Transverse colon (tissue), 4 donors: ENCODE measurements around the gene FYB1. TPM values are rescaled to one million over a fixed set of nuclear protein-coding genes. Genes with fewer than 3 reads are reported as not detected.

ENCODE experiments used
- DNase-seq: peaks from one replicate; pipeline ENCODE4 v3.0.0-alpha.2; 2019
- H3K27ac ChIP-seq, 4 donors: fragments of 200-600 bp; sonication (generic); 2 replicates each; pipeline ENCODE4 v1.5.1; 2016 to 2018; ENCODE audit warnings: inconsistent platforms in 4 of 4
- H3K27me3 ChIP-seq: fragments of 200-600 bp; sonication (generic); 2 replicates; pipeline ENCODE4 v1.5.1; 2017; ENCODE audit warnings: inconsistent platforms
- H3K36me3 ChIP-seq, 4 donors: fragments of 200-600 bp; sonication (generic); 2 replicates each; pipeline ENCODE4 v1.5.1; 2017 to 2019; ENCODE audit warnings: inconsistent platforms in 4 of 4
- H3K4me1 ChIP-seq, 4 donors: fragments of 200-600 bp; sonication (generic); 2 replicates each; pipeline ENCODE4 v1.5.1; 2017 to 2020; ENCODE audit warnings: inconsistent platforms in 4 of 4
- H3K4me3 ChIP-seq, 4 donors: fragments of 200-600 bp; sonication (generic); 1 replicate in 1 of 4; 2 replicates in 3 of 4; pipeline versions ENCODE4 v1.5.1 to v1.6.1; 2017 to 2019; ENCODE audit warnings: inconsistent platforms in 4 of 4
- H3K9me3 ChIP-seq, 2 donors: fragments of 200-600 bp; sonication (generic); 2 replicates each; pipeline ENCODE4 v1.5.1; 2017 to 2019; ENCODE audit warnings: inconsistent platforms in 2 of 2
- EP300 ChIP-seq: sonication (generic); formaldehyde crosslinking; IDR thresholded peaks from one replicate; pipeline ENCODE4 v1.6.1; 2017; ENCODE audit warnings: antibody characterized with exemption, low read depth
- POLR2A ChIP-seq: fragments of 450-650 bp; IDR thresholded peaks from one replicate; pipeline ENCODE4 v1.6.1; 2016; ENCODE audit warnings: antibody characterized with exemption, mild to moderate bottlenecking, moderate library complexity
- POLR2AphosphoS5 ChIP-seq, 3 donors: sonication (generic); formaldehyde crosslinking; IDR thresholded peaks; one replicate each; pipeline ENCODE4 v1.6.1; 2016; ENCODE audit warnings: antibody characterized with exemption in 3 of 3
- WGBS, 2 donors: methylation state at CpG; one replicate each; pipeline ENCODE4 v1.1.5; 2018; ENCODE audit warnings: low coverage in 1 of 2; 5-methylcytosine and 5-hydroxymethylcytosine counted together
- in situ Hi-C, 4 donors: fragments of 200-750 bp; cut with MboI; loops; one replicate each; pipeline versions ENCODE4 v1.15.0 to v1.15.1; 2017; ENCODE audit warnings: low sequenced_read_pairs in 3 of 4, low pct_ligation_motif_present in 1 of 4, low pct_unique_long_range_greater_than_20kb in 1 of 4
- intact Hi-C: fragments of 100-400 bp; cut with DNase I; formaldehyde crosslinking; loops from one replicate; pipeline ENCODE4 v1.15.1; 2023; ENCODE audit warnings: low total_unique reads
- total RNA-seq, 4 donors: library from RNA; depleted of rRNA; stranded (reverse); fragments of >200 nt; gene quantifications; one replicate each; pipeline ENCODE4 v1.1.0, GENCODE V29; 2016
- TF ChIP-seq, protein P1 (sequence below), 5 experiments: fragments of 200-600 bp in 3 of 5; fragments of 450-650 bp in 2 of 5; sonication (generic) in 3 of 5; IDR thresholded peaks; 1 replicate in 2 of 5; 2 replicates in 3 of 5; pipeline ENCODE4 v1.5.1; 2016 to 2017; ENCODE audit warnings: antibody characterized with exemption in 5 of 5, inconsistent platforms in 3 of 5, mild to moderate bottlenecking in 2 of 5, moderate library complexity in 1 of 5

FYB1 gene
- total RNA-seq, 4 donors from 2014 or later, result 6.4 to 38.5 (median 17.5) TPM

DNA sequence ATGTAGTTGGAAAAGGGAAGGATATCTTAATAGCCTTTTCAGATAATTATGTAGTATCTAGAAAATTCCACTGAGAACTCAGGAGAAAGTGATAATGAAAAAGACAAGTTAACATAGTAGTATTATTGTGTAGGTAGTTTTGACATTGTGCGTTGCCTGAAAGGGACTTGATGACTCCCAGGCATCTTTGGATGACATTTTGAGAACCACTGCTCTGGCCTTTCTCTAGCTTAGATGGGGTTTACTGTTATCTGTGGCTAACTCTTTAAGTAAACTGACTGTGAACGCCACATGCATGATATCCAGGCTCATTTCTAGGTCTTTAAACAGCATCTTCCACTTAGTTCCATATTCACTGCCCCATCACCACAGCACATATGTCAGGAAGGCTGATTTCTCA, 14.4 kb upstream of the FYB1 start:
- WGBS, 2 donors, result 71% methylated on average over 2 of the region's 2 CpGs
- no peaks in the 10 kb centered on the region for H3K36me3 ChIP-seq
- intact Hi-C loops, result no loop called here
- no peak for TF ChIP-seq POLR2A
- DNase-seq, result no peak
- H3K27me3 ChIP-seq, result no peaks in the 10 kb centered on the region
- H3K4me1 ChIP-seq, result peaks cover 0 to 4% (median 0%) of the 10 kb centered on the region in 4 donors
- no peak overlapping the region for H3K27ac ChIP-seq
- H3K4me3 ChIP-seq, result no peak overlapping the region
- in situ Hi-C loops, result no loop called here
- H3K9me3 ChIP-seq, result no peaks in the 10 kb centered on the region

- no peak overlapping the region for H3K4me3 ChIP-seq
- H3K36me3 ChIP-seq, result no peaks in the 10 kb centered on the region
- TF ChIP-seq EP300, result no peak
- TF ChIP-seq POLR2AphosphoS5 (IDR thresholded peaks at IDR 0.05), result no peak
- TF ChIP-seq, protein P1, sequence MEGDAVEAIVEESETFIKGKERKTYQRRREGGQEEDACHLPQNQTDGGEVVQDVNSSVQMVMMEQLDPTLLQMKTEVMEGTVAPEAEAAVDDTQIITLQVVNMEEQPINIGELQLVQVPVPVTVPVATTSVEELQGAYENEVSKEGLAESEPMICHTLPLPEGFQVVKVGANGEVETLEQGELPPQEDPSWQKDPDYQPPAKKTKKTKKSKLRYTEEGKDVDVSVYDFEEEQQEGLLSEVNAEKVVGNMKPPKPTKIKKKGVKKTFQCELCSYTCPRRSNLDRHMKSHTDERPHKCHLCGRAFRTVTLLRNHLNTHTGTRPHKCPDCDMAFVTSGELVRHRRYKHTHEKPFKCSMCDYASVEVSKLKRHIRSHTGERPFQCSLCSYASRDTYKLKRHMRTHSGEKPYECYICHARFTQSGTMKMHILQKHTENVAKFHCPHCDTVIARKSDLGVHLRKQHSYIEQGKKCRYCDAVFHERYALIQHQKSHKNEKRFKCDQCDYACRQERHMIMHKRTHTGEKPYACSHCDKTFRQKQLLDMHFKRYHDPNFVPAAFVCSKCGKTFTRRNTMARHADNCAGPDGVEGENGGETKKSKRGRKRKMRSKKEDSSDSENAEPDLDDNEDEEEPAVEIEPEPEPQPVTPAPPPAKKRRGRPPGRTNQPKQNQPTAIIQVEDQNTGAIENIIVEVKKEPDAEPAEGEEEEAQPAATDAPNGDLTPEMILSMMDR (IDR thresholded peaks at IDR 0.05), result no peak
- no peak for TF ChIP-seq POLR2A
- H3K27me3 ChIP-seq, result no peaks in the 10 kb centered on the region
- intact Hi-C loops, result no loop called here
- in situ Hi-C loops, result no loop called here
- no peak for DNase-seq
- no peak overlapping the region for H3K27ac ChIP-seq
- WGBS, 2 donors, result 49 to 60% methylated on average over 4 of the region's 4 CpGs
- peaks cover 0 to 6% (median under 1%) of the 10 kb centered on the region in 4 donors for H3K4me1 ChIP-seq
- no peaks in the 10 kb centered on the region for H3K9me3 ChIP-seq
Observed at GRCh38 chr5:39231705-39232525, 12.6 kb upstream of the FYB1 start.

DNA sequence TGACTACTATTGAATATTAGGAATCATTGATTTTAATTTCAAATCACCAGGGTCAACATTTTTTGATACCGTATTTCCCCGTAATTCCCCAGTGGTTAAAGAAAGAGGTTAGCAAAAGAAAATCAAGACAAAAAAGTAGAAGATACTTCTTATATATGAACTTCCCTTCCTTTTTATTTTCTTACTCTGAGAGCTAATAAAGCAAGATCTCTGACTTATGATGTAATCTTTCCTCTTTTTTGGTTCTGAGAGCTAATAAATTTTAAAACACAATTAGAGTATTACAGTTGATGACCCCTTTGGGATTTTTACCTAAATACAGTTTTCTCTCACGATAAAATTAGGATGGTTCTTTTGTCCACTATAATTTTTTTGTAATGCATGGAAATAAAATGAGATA, 9.2 kb upstream of the FYB1 start:
- no peak overlapping the region for H3K4me3 ChIP-seq
- no peaks in the 10 kb centered on the region for H3K36me3 ChIP-seq
- peaks cover 0 to 31% (median 13%) of the 10 kb centered on the region in 4 donors for H3K4me1 ChIP-seq
- 83 to 84% methylated on average over 3 of the region's 3 CpGs for WGBS, 2 donors
- in situ Hi-C loops (loop anchor here in 1 of 4 donors (10.0 kb wide), 1 partner anchor 326 kb away; no protein-coding TSS in a partner anchor), intact Hi-C loops (no loop called here)
- no peaks in the 10 kb centered on the region for H3K9me3 ChIP-seq
- TF ChIP-seq, protein P1 (IDR thresholded peaks at IDR 0.05), result no peak
- TF ChIP-seq POLR2AphosphoS5 (IDR thresholded peaks at IDR 0.05) (no peak), POLR2A (no peak), EP300 (no peak)
- no peak overlapping the region for H3K27ac ChIP-seq
- DNase-seq, result no peak
- H3K27me3 ChIP-seq, result no peaks in the 10 kb centered on the region

- DNase-seq, result no peak
- H3K9me3 ChIP-seq, result no peaks in the 10 kb centered on the region
- peaks cover 0 to 29% (median 15%) of the 10 kb centered on the region in 4 donors for H3K4me1 ChIP-seq
- H3K36me3 ChIP-seq, result no peaks in the 10 kb centered on the region
- in situ Hi-C loops, result loop anchor here in 1 of 4 donors (10.0 kb wide), 1 partner anchor 328 kb away; no protein-coding TSS in a partner anchor
- WGBS, 2 donors, result 38 to 54% methylated on average over 1 of the region's 1 CpG
- no peaks in the 10 kb centered on the region for H3K27me3 ChIP-seq
- no peak overlapping the region for H3K4me3 ChIP-seq
- intact Hi-C loops, result no loop called here
- TF ChIP-seq, protein P1 (IDR thresholded peaks at IDR 0.05), result no peak
- TF ChIP-seq POLR2A (no peak), POLR2AphosphoS5 (IDR thresholded peaks at IDR 0.05) (no peak), EP300 (no peak)
- H3K27ac ChIP-seq, result peak overlapping the region; percentile 4 to 54 (median 28)
Observed at GRCh38 chr5:39226558-39226957, 7.2 kb upstream of the FYB1 start.
